Transverse colon (tissue), 4 donors: Measurements from ENCODE around the gene IPO7. TPM values are rescaled to one million over a fixed set of nuclear protein-coding genes. Genes with fewer than 3 reads are reported as not detected.
"Not testable (repeated sequence)": the region's sequence is repeated elsewhere in the genome, so short reads cannot be mapped to it uniquely, and the experiment has no call there.

ENCODE experiments used
- DNase-seq: peaks from one replicate; pipeline ENCODE4 v3.0.0-alpha.2; 2019
- H3K27ac ChIP-seq, 4 donors: fragments of 200-600 bp; sonication (generic); 2 replicates each; pipeline ENCODE4 v1.5.1; 2016 to 2018; ENCODE audit warnings: inconsistent platforms in 4 of 4
- H3K27me3 ChIP-seq: fragments of 200-600 bp; sonication (generic); 2 replicates; pipeline ENCODE4 v1.5.1; 2017; ENCODE audit warnings: inconsistent platforms
- H3K36me3 ChIP-seq, 4 donors: fragments of 200-600 bp; sonication (generic); 2 replicates each; pipeline ENCODE4 v1.5.1; 2017 to 2019; ENCODE audit warnings: inconsistent platforms in 4 of 4
- H3K4me1 ChIP-seq, 4 donors: fragments of 200-600 bp; sonication (generic); 2 replicates each; pipeline ENCODE4 v1.5.1; 2017 to 2020; ENCODE audit warnings: inconsistent platforms in 4 of 4
- H3K4me3 ChIP-seq, 4 donors: fragments of 200-600 bp; sonication (generic); 1 replicate in 1 of 4; 2 replicates in 3 of 4; pipeline versions ENCODE4 v1.5.1 to v1.6.1; 2017 to 2019; ENCODE audit warnings: inconsistent platforms in 4 of 4
- H3K9me3 ChIP-seq, 2 donors: fragments of 200-600 bp; sonication (generic); 2 replicates each; pipeline ENCODE4 v1.5.1; 2017 to 2019; ENCODE audit warnings: inconsistent platforms in 2 of 2
- CTCF ChIP-seq, 5 experiments: fragments of 200-600 bp in 3 of 5; fragments of 450-650 bp in 2 of 5; sonication (generic) in 3 of 5; IDR thresholded peaks; 1 replicate in 2 of 5; 2 replicates in 3 of 5; pipeline ENCODE4 v1.5.1; 2016 to 2017; ENCODE audit warnings: antibody characterized with exemption in 5 of 5, inconsistent platforms in 3 of 5, mild to moderate bottlenecking in 2 of 5, moderate library complexity in 1 of 5
- EP300 ChIP-seq: sonication (generic); formaldehyde crosslinking; IDR thresholded peaks from one replicate; pipeline ENCODE4 v1.6.1; 2017; ENCODE audit warnings: antibody characterized with exemption, low read depth
- POLR2A ChIP-seq: fragments of 450-650 bp; IDR thresholded peaks from one replicate; pipeline ENCODE4 v1.6.1; 2016; ENCODE audit warnings: antibody characterized with exemption, mild to moderate bottlenecking, moderate library complexity
- POLR2AphosphoS5 ChIP-seq, 3 donors: sonication (generic); formaldehyde crosslinking; IDR thresholded peaks; one replicate each; pipeline ENCODE4 v1.6.1; 2016; ENCODE audit warnings: antibody characterized with exemption in 3 of 3
- WGBS, 2 donors: methylation state at CpG; one replicate each; pipeline ENCODE4 v1.1.5; 2018; ENCODE audit warnings: low coverage in 1 of 2; 5-methylcytosine and 5-hydroxymethylcytosine counted together
- in situ Hi-C, 4 donors: fragments of 200-750 bp; cut with MboI; loops; one replicate each; pipeline versions ENCODE4 v1.15.0 to v1.15.1; 2017; ENCODE audit warnings: low sequenced_read_pairs in 3 of 4, low pct_ligation_motif_present in 1 of 4, low pct_unique_long_range_greater_than_20kb in 1 of 4
- intact Hi-C: fragments of 100-400 bp; cut with DNase I; formaldehyde crosslinking; loops from one replicate; pipeline ENCODE4 v1.15.1; 2023; ENCODE audit warnings: low total_unique reads
- total RNA-seq, 4 donors: library from RNA; depleted of rRNA; stranded (reverse); fragments of >200 nt; gene quantifications; one replicate each; pipeline ENCODE4 v1.1.0, GENCODE V29; 2016

Gene IPO7
- total RNA-seq, 4 donors from 2014 or later, result 20.9 to 64.5 (median 44.6) TPM

- intact Hi-C loops (no loop called here), in situ Hi-C loops (no loop called here)
- Histone ChIP-seq H3K4me3 (no peak overlapping the region), H3K9me3 (no peaks in the 10 kb centered on the region), H3K27me3 (no peaks in the 10 kb centered on the region), H3K27ac (no peak overlapping the region), H3K4me1 (peaks cover 0 to 23% (median 0%) of the 10 kb centered on the region in 4 donors), H3K36me3 (no peaks in the 10 kb centered on the region)
- no peak for TF ChIP-seq EP300
- WGBS, 2 donors, result 94% methylated on average over 6 to 10 of the region's 10 CpGs
- no peak for DNase-seq
Measured at GRCh38 chr11:9396310-9396709, 11.9 kb downstream of the IPO7 start.

GRCh38 chr11:9396752-9397151, 12.3 kb downstream of the IPO7 start:
- no peak for TF ChIP-seq CTCF (IDR thresholded peaks at IDR 0.05)
- no peak for TF ChIP-seq EP300
- TF ChIP-seq POLR2A, result no peak
- intact Hi-C loops, result no loop called here
- H3K27ac ChIP-seq, result no peak overlapping the region
- H3K4me1 ChIP-seq, result peaks cover 0 to 23% (median 0%) of the 10 kb centered on the region in 4 donors
- no peaks in the 10 kb centered on the region for H3K9me3 ChIP-seq
- H3K27me3 ChIP-seq, result no peaks in the 10 kb centered on the region
- in situ Hi-C loops, result no loop called here
- DNase-seq, result no peak
- 86 to 94% methylated on average over 3 of the region's 3 CpGs for WGBS, 2 donors
- H3K36me3 ChIP-seq, result no peaks in the 10 kb centered on the region
- no peak overlapping the region for H3K4me3 ChIP-seq

- TF ChIP-seq POLR2AphosphoS5 (IDR thresholded peaks at IDR 0.05) (no peak), EP300 (no peak), CTCF (IDR thresholded peaks at IDR 0.05) (no peak), POLR2A (no peak)
- Histone ChIP-seq H3K9me3 (no peaks in the 10 kb centered on the region), H3K27ac (no peak overlapping the region), H3K4me3 (no peak overlapping the region), H3K4me1 (peaks cover 0 to 21% (median 0%) of the 10 kb centered on the region in 4 donors), H3K27me3 (no peaks in the 10 kb centered on the region), H3K36me3 (no peaks in the 10 kb centered on the region)
- WGBS, 2 donors, result 68 to 74% methylated on average over 4 of the region's 4 CpGs
- intact Hi-C loops, result no loop called here
- in situ Hi-C loops, result no loop called here
- no peak for DNase-seq
Measured at GRCh38 chr11:9397746-9398680, 13.6 kb downstream of the IPO7 start.

GRCh38 chr11:9399466-9399865, 15.0 kb downstream of the IPO7 start:
- no peak for DNase-seq
- H3K4me1 ChIP-seq, result peaks cover 0 to 15% (median 0%) of the 10 kb centered on the region in 4 donors
- intact Hi-C loops (no loop called here), in situ Hi-C loops (no loop called here)
- peaks cover 0 to 8% (median 0%) of the 10 kb centered on the region in 4 donors for H3K36me3 ChIP-seq
- no peaks in the 10 kb centered on the region for H3K9me3 ChIP-seq
- no peak overlapping the region for H3K27ac ChIP-seq
- TF ChIP-seq POLR2A (no peak), POLR2AphosphoS5 (IDR thresholded peaks at IDR 0.05) (no peak), CTCF (IDR thresholded peaks at IDR 0.05) (no peak), EP300 (no peak)
- no peaks in the 10 kb centered on the region for H3K27me3 ChIP-seq
- no peak overlapping the region for H3K4me3 ChIP-seq

GRCh38 chr11:9401884-9402283, 17.4 kb downstream of the IPO7 start:
- H3K27ac ChIP-seq, DNase-seq, H3K9me3 ChIP-seq, intact Hi-C loops, H3K27me3 ChIP-seq, H3K36me3 ChIP-seq, in situ Hi-C loops, H3K4me3 ChIP-seq: not testable (repeated sequence)
- H3K4me1 ChIP-seq, result peaks cover 0 to 11% (median 0%) of the 10 kb centered on the region in 4 donors
- WGBS, 2 donors, result 83% methylated on average over 1 to 8 of the region's 8 CpGs
